B cell (primary cell): Measurements from ENCODE around the gene P2RX6. TPM values are rescaled to one million over a fixed set of nuclear protein-coding genes. Genes with fewer than 3 reads are reported as not detected.

Experiments used
- ATAC-seq: fragments of 200-7000 bp; cut with Tn5 transposase; one replicate; pipeline ENCODE4 v1.10.0; 2021; ENCODE audit warnings: low read depth, mild to moderate bottlenecking, moderate number of reproducible peaks, moderate library complexity
- CTCF ChIA-PET: fragments of 350-600 bp; sonication (Branson Sonifier 250); formaldehyde crosslinking; loops from one replicate; lab custom pipeline; 2021; ENCODE audit warnings: antibody characterized with exemption, inconsistent platforms; lab: Charles Lee
- POLR2A ChIA-PET: fragments of 350-600 bp; sonication (Branson Sonifier 250); formaldehyde crosslinking; loops from one replicate; lab custom pipeline; 2021; ENCODE audit warnings: antibody characterized with exemption; lab: Charles Lee
- DNase-seq: peaks from one replicate; pipeline ENCODE4 v3.0.0; 2013
- H2AFZ ChIP-seq: 2 replicates; pipeline ENCODE4 v1.6.1; 2012; ENCODE audit warnings: mild to moderate bottlenecking, low read depth, low read length; ENCODE audit not compliant: insufficient read depth, poor library complexity, severe bottlenecking
- H3K27ac ChIP-seq, 2 donors: 1 replicate in 1 of 2; 2 replicates in 1 of 2; pipeline ENCODE4 v1.5.1; 2012 to 2013; ENCODE audit warnings: low read length in 2 of 2, mild to moderate bottlenecking in 2 of 2, moderate library complexity in 1 of 2
- H3K27me3 ChIP-seq, 4 experiments: fragments of 200-600 bp in 1 of 4; sonication (generic) in 1 of 4; replicated peaks in 1 of 4; 1 replicate in 2 of 4; 2 replicates in 2 of 4; pipeline versions ENCODE4 v1.6.1 to v1.7.0; 2013 to 2016; ENCODE audit warnings: low read length in 3 of 4, mild to moderate bottlenecking in 2 of 4, mixed read lengths in 1 of 4, moderate library complexity in 1 of 4; ENCODE audit not compliant: insufficient read depth in 4 of 4, control insufficient read depth in 3 of 4; ENCODE audit errors: control extremely low read depth in 1 of 4
- H3K36me3 ChIP-seq, 2 experiments: replicated peaks in 1 of 2; 1 replicate in 1 of 2; 2 replicates in 1 of 2; pipeline versions ENCODE4 v1.6.1 to v1.7.1; 2013; ENCODE audit warnings: low read length in 1 of 2; ENCODE audit not compliant: insufficient read depth in 2 of 2, control insufficient read depth in 1 of 2; ENCODE audit errors: control extremely low read depth in 1 of 2, extremely low read depth in 1 of 2
- H3K4me1 ChIP-seq, 2 donors: fragments of 200-600 bp in 1 of 2; sonication (generic) in 1 of 2; 1 replicate in 1 of 2; 2 replicates in 1 of 2; pipeline versions ENCODE4 v1.5.1 to v1.6.1; 2013 to 2017; ENCODE audit warnings: low read length in 2 of 2; ENCODE audit not compliant: control insufficient read depth in 2 of 2, insufficient read depth in 2 of 2
- H3K4me2 ChIP-seq: replicated peaks from 2 replicates; pipeline ENCODE3; 2012; ENCODE audit warnings: mild to moderate bottlenecking, low read depth, low read length; ENCODE audit not compliant: poor library complexity, severe bottlenecking
- H3K4me3 ChIP-seq, 5 experiments: fragments of 200-600 bp in 1 of 5; sonication (generic) in 1 of 5; 1 replicate in 3 of 5; 2 replicates in 2 of 5; pipeline versions ENCODE4 v1.5.1 to v1.7.0; 2011 to 2016; ENCODE audit warnings: low read length in 4 of 5, mild to moderate bottlenecking in 4 of 5, low read depth in 2 of 5, control low read depth in 1 of 5, moderate library complexity in 1 of 5; ENCODE audit not compliant: insufficient read depth in 1 of 5; ENCODE audit errors: control extremely low read depth in 1 of 5, extremely low read depth in 1 of 5
- H3K79me2 ChIP-seq: fragments of 200-600 bp; sonication (generic); one replicate; pipeline ENCODE4 v1.6.0; 2016; ENCODE audit warnings: low read length; ENCODE audit not compliant: control insufficient read depth, insufficient read depth
- H3K9ac ChIP-seq: fragments of 200-600 bp; sonication (generic); 2 replicates; pipeline ENCODE4 v1.6.1; 2017; ENCODE audit warnings: mild to moderate bottlenecking, low read length, moderate library complexity
- H3K9me3 ChIP-seq, 3 donors: one replicate each; pipeline versions ENCODE4 v1.6.1 to v1.7.1; 2013; ENCODE audit warnings: low read length in 2 of 3; ENCODE audit not compliant: control insufficient read depth in 2 of 3, insufficient read depth in 1 of 3; ENCODE audit errors: control extremely low read depth in 1 of 3
- H4K20me1 ChIP-seq: 2 replicates; pipeline ENCODE4 v1.6.0; 2012; ENCODE audit warnings: mild to moderate bottlenecking, low read length; ENCODE audit not compliant: insufficient read depth, control insufficient read depth, poor library complexity, severe bottlenecking
- H3K27ac Mint-ChIP-seq: one replicate; pipeline ENCODE4 v1.8.0; 2021; ENCODE audit warnings: mixed read lengths
- H3K27me3 Mint-ChIP-seq: one replicate; pipeline ENCODE4 v1.8.0; 2021; ENCODE audit warnings: mixed read lengths
- H3K4me1 Mint-ChIP-seq: one replicate; pipeline ENCODE4 v1.8.0; 2021; ENCODE audit warnings: mixed read lengths
- H3K4me3 Mint-ChIP-seq: one replicate; pipeline ENCODE4 v1.8.0; 2021; ENCODE audit warnings: mixed read lengths
- H3K9me3 Mint-ChIP-seq: one replicate; pipeline ENCODE4 v1.8.0; 2022; ENCODE audit warnings: mixed read lengths; ENCODE audit not compliant: insufficient read depth
- CTCF ChIP-seq: fragments of 200-600 bp; IDR thresholded peaks from one replicate; pipeline ENCODE4 v1.8.0; 2022; ENCODE audit warnings: antibody characterized with exemption, mild to moderate bottlenecking
- EZH2 ChIP-seq: IDR thresholded peaks from 2 replicates; pipeline ENCODE4 v1.6.1; 2012; ENCODE audit warnings: borderline replicate concordance, low read depth, mild to moderate bottlenecking, moderate library complexity, low read length; ENCODE audit not compliant: insufficient read depth, poor library complexity, severe bottlenecking
- WGBS: methylation state at CpG from one replicate; pipeline ENCODE4 v1.1.5; 2013; ENCODE audit warnings: missing lambda C conversion rate; ENCODE audit not compliant: insufficient coverage; 5-methylcytosine and 5-hydroxymethylcytosine counted together
- intact Hi-C: fragments of 100-400 bp; cut with micrococcal nuclease; formaldehyde crosslinking; loops from one replicate; pipeline ENCODE4 v1.10.0; 2022
- polyA plus RNA-seq: library from polyadenylated mRNA; depleted of rRNA; stranded (reverse); fragments of >200 nt; gene quantifications from 2 replicates; pipeline ENCODE4 v1.2.3, GENCODE V29; 2012
- total RNA-seq, 2 donors: library from RNA; stranded (reverse); fragments of 120-200 nt in 1 of 2; gene quantifications; 1 replicate in 1 of 2; 2 replicates in 1 of 2; pipeline versions ENCODE4 v1.2.3 to v1.2.4, GENCODE V29; 2013 to 2022

P2RX6 gene
- total and polyA plus RNA-seq, 2 donors (not counting 1 experiment from before 2014, with no cell fraction given), result 0.49 to 0.79 TPM

DNA sequence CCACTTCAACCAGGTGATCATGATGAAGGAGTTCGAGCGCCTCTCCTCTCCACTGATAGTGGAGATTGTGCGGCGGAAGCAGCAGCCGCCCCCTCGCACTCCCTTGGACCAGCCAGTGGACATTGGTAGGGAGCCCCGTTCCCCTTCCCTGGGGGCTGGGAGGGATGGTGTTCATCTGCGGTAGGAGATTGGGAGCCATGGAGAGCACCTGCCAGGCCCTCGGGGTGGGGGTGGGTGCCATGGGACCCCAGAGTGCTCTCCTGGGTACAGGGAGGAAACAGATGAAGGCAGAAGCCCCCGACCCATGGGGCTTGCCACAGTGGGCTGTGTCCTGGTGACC, 20.1 kb upstream of the P2RX6 start:
- Histone ChIP-seq H3K4me3 (no peak overlapping the region), H3K27me3 (no peaks in the 10 kb centered on the region), H3K9me3 (peaks cover 0 to 3% (median 0%) of the 10 kb centered on the region in 3 donors), H4K20me1 (peaks cover 16% of the 10 kb centered on the region), H3K9ac (no peak overlapping the region), H3K4me2 (no peak overlapping the region), H3K36me3 (peaks cover 0 to 30% of the 10 kb centered on the region in 2 experiments), H3K79me2 (peaks cover 1% of the 10 kb centered on the region), H2AFZ (no peak overlapping the region), H3K27ac (no peak overlapping the region), H3K4me1 (peaks cover 0 to 3% of the 10 kb centered on the region in 2 donors)
- DNase-seq, result no peak
- WGBS, result 86% methylated on average over 6 of the region's 10 CpGs
- intact Hi-C loops, result no loop called here
- TF ChIP-seq EZH2 (no peak), CTCF (no peak)
- peaks cover 2% of the 10 kb centered on the region for H3K4me1 Mint-ChIP-seq
- ChIA-PET CTCF (interaction anchor here (1.1 kb wide), 1 partner anchor 13 kb away, joined by 3 read pairs; the partner anchor contains the start of gene LZTR1), POLR2A (no interaction called here)
- no peaks in the 10 kb centered on the region for H3K27me3 Mint-ChIP-seq
- H3K27ac Mint-ChIP-seq, result peak overlapping the region; percentile 34
- no peak for ATAC-seq
- no peaks in the 10 kb centered on the region for H3K9me3 Mint-ChIP-seq
- no peak overlapping the region for H3K4me3 Mint-ChIP-seq

DNA sequence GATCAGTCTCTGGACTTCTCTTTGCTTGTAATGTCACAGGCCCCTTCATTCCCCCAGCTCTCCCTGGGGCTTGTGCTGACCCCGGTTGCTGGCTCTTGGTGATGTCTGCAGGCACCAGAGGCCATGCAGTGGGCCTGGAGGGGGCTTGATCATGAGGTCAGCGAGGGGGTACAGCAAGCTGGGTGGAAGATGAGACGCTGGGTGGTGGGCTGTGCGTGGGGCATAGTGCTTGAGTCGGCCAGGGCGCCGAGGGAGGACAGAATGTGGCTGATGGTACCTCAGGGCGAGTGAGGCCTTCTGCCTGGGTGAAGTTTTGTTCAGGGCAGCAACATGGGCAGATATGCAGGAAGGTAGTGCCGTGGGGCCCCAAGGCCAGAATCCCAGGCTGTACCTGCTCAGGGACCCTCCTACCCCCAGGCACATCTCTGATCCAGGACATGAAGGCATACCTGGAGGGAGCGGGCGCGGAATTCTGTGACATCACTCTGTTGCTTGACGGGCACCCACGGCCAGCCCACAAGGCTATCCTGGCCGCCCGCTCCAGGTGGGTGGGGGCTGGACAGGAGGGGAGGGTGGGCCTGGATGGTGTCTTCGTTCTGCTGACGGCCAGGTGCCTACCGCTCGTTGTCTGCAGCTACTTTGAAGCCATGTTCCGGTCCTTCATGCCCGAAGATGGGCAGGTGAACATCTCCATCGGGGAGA, 19.5 kb upstream of the P2RX6 start:
- ATAC-seq (no peak), DNase-seq (no peak)
- Mint-ChIP-seq H3K4me3 (no peak overlapping the region), H3K4me1 (peaks cover 7% of the 10 kb centered on the region), H3K27me3 (no peaks in the 10 kb centered on the region), H3K9me3 (no peaks in the 10 kb centered on the region), H3K27ac (peak overlapping the region; percentile 46)
- TF ChIP-seq CTCF (no peak), EZH2 (no peak)
- Histone ChIP-seq H3K79me2 (peaks cover 7% of the 10 kb centered on the region), H3K36me3 (peaks cover 0 to 34% of the 10 kb centered on the region in 2 experiments), H3K4me2 (no peak overlapping the region), H3K27ac (no peak overlapping the region), H3K4me1 (peaks cover 6 to 9% of the 10 kb centered on the region in 2 donors), H2AFZ (no peak overlapping the region), H3K9ac (no peak overlapping the region), H3K9me3 (peaks cover 0 to 3% (median 0%) of the 10 kb centered on the region in 3 donors), H3K27me3 (no peaks in the 10 kb centered on the region), H4K20me1 (peaks cover 22% of the 10 kb centered on the region), H3K4me3 (no peak overlapping the region)
- ChIA-PET POLR2A (no interaction called here), CTCF (no interaction called here)
- WGBS, result 94% methylated on average over 15 of the region's 23 CpGs
- intact Hi-C loops, result no loop called here
